Neural progenitor cell (in vitro differentiated cells): ENCODE data around the gene LIF.

ENCODE experiments used
- EZH2 ChIP-seq: fragments of 200-600 bp; sonication (generic); IDR thresholded peaks from 2 replicates; pipeline ENCODE4 v1.6.1; 2017; ENCODE audit warnings: antibody characterized with exemption, mild to moderate bottlenecking, moderate library complexity
- TF ChIP-seq, protein P1 (sequence below): fragments of 200-600 bp; sonication (generic); IDR thresholded peaks from 2 replicates; pipeline ENCODE4 v1.5.1; 2017; ENCODE audit warnings: antibody characterized with exemption, mild to moderate bottlenecking

DNA sequence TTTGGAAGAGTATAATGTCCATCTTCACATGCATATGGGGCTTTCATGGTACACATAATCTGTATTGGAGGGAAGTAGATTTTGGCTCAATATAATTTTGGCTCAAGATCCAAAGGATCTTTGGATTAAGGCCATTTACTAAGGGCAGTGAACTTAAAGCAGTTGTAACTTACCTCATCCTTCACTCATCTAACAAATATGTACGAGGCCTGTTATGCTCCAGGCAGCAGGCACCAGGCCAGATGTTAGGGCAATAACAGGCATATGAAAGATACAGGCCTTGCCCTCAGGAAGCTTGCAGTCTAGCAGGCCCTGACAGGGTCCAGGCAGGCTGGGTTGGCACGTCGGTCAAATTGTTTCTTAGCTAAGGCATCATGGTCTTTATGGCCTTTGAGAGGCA, 44.6 kb downstream of the LIF start:
- TF ChIP-seq, protein P1, sequence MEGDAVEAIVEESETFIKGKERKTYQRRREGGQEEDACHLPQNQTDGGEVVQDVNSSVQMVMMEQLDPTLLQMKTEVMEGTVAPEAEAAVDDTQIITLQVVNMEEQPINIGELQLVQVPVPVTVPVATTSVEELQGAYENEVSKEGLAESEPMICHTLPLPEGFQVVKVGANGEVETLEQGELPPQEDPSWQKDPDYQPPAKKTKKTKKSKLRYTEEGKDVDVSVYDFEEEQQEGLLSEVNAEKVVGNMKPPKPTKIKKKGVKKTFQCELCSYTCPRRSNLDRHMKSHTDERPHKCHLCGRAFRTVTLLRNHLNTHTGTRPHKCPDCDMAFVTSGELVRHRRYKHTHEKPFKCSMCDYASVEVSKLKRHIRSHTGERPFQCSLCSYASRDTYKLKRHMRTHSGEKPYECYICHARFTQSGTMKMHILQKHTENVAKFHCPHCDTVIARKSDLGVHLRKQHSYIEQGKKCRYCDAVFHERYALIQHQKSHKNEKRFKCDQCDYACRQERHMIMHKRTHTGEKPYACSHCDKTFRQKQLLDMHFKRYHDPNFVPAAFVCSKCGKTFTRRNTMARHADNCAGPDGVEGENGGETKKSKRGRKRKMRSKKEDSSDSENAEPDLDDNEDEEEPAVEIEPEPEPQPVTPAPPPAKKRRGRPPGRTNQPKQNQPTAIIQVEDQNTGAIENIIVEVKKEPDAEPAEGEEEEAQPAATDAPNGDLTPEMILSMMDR: no peak
- TF ChIP-seq EZH2: no peak
